GM12864 (cell line): ENCODE measurements around the gene ACMSD.
"Not testable (repeated sequence)": the region's sequence is repeated elsewhere in the genome, so short reads cannot be mapped to it uniquely, and the experiment has no call there.

Source experiments
- DNase-seq: peaks from one replicate; pipeline ENCODE4 v3.0.0-alpha.2; 2011; ENCODE audit warnings: low read depth
- H3K4me3 ChIP-seq: 2 replicates; pipeline ENCODE4 v1.5.1; 2011; ENCODE audit warnings: mild to moderate bottlenecking, low read depth, low read length, control low read depth
- TF ChIP-seq, protein P1 (sequence below): IDR thresholded peaks from 2 replicates; pipeline ENCODE4 v1.5.1; 2011; ENCODE audit warnings: low read depth, mild to moderate bottlenecking, moderate library complexity, low read length, control low read depth, inconsistent platforms; ENCODE audit errors: missing control alignments

ACMSD gene

GRCh38 chr2:134800341-134800740 lies 38.1 kb upstream of the ACMSD start:
- DNase-seq, result no peak
- H3K4me3 ChIP-seq, result no peak overlapping the region
- TF ChIP-seq, protein P1, sequence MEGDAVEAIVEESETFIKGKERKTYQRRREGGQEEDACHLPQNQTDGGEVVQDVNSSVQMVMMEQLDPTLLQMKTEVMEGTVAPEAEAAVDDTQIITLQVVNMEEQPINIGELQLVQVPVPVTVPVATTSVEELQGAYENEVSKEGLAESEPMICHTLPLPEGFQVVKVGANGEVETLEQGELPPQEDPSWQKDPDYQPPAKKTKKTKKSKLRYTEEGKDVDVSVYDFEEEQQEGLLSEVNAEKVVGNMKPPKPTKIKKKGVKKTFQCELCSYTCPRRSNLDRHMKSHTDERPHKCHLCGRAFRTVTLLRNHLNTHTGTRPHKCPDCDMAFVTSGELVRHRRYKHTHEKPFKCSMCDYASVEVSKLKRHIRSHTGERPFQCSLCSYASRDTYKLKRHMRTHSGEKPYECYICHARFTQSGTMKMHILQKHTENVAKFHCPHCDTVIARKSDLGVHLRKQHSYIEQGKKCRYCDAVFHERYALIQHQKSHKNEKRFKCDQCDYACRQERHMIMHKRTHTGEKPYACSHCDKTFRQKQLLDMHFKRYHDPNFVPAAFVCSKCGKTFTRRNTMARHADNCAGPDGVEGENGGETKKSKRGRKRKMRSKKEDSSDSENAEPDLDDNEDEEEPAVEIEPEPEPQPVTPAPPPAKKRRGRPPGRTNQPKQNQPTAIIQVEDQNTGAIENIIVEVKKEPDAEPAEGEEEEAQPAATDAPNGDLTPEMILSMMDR, result no peak

GRCh38 chr2:134803609-134804405 lies 34.6 kb upstream of the ACMSD start:
- not testable (repeated sequence) for H3K4me3 ChIP-seq, DNase-seq

DNA sequence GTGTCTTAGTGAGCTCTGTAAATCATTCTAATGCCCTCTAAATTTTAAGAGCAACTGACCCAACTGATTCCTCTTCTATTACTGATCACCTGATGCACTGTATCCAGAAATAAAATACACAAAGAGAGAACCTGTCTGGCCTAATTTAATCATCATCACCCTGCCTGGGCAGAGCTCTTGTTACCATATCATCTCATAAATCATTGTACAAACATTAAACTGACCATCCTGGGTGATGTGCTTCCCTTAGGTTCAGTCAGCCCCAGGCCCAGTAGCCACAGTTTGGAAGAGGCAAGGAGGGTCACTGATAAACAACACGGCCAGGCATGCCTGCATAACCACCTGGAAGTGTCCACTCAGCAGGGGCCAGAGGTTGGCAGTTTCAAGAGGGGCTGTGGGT lies 22.7 kb upstream of the ACMSD start:
- H3K4me3 ChIP-seq, result no peak overlapping the region
- no peak for DNase-seq
- TF ChIP-seq, protein P1, result no peak

DNA sequence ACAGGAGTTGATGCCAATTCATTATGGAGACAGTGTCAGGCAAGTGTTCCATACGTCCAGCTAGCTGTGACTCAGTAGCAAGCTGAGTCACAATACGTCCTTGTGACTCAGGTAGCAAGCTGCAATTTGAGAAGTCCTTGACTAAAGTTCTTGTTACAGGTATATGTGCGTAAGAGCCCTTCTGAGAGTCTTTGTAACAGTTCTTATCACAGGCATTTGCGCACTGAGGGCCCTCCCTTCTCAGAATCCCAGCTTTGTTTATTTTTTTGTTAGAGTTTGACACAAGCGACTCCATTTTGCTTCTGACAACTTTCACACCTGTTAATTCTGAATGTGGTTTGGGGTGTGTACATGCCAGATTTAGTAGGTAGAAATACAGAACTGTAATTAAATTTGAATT lies 20.1 kb upstream of the ACMSD start:
- DNase-seq, result no peak
- H3K4me3 ChIP-seq, result no peak overlapping the region
- TF ChIP-seq, protein P1, result no peak

- DNase-seq, result no peak
- TF ChIP-seq, protein P1, result no peak
- no peak overlapping the region for H3K4me3 ChIP-seq
These were observed 19.1 kb upstream of the ACMSD start for GRCh38 chr2:134819334-134819733.

DNA sequence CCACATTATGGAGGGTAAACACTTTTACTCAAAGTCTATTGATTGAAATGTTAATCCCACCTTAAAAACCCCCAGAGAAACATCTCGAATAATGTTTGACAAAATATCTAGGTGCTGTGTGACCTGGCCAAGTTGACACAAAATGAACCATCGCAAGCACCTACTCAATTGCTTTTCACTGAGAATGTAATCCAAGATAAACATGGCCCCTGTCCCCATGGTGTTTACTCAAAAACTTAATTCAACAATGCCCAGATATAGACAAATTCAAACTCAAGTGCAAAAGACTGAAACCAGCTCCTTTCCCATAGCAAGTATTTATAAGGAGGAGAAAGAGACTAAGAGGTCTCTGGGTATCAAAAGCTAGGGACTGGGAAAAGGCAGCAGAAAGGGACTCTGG lies 15.0 kb upstream of the ACMSD start:
- no peak overlapping the region for H3K4me3 ChIP-seq
- DNase-seq, result no peak
- TF ChIP-seq, protein P1, result no peak

DNA sequence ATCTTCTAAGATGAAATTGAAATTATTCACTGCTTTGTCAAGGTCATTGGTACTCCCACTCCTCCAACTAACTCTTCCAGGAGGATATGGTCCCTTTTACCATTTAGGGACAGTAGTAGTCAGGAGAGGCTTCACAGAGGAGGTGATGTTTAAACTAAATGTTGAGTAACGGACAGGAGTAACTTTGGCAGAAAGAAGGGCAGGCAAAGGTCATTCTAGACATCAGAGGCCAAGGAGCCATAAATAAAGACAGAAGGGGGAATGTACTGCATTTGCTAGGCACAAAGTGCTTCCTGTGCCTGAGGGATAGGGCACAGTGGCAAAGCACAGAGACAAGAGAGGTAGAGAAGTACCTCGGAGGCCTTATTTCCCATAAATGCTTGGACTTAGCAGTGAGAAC lies 14.6 kb upstream of the ACMSD start:
- H3K4me3 ChIP-seq, result no peak overlapping the region
- TF ChIP-seq, protein P1, result no peak

DNA sequence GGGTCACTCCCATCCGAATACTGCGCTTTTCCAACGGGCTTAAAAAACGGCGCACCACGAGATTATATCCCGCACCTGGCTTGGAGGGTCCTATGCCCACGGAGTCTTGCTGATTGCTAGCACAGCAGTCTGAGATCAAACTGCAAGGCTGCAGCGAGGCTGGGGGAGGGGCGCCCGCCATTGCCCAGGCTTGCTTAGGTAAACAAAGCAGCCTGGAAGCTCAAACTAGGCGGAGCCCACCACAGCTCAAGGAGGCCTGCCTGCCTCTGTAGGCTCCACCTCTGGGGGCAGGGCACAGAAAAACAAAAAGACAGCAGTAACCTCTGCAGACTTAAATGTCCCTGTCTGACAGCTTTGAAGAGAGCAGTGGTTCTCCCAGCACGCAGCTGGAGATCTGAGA lies 12.7 kb upstream of the ACMSD start:
- DNase-seq, H3K4me3 ChIP-seq: not testable (repeated sequence)

More for the DNA sequence above, 14.6 kb upstream of the ACMSD start:
- no peak for DNase-seq
